Activated CD4-positive, alpha-beta T cell treated with anti-CD3 and anti-CD28 coated beads, Interleukin-2, Interleukin-6, amounts not matched to agents 100 ng/mL and 50 ng/mL, durations not matched to agents 16 hours and 8 hours (primary cell): ENCODE results near the gene KCNK5.

ENCODE experiments used
- DNase-seq: peaks from one replicate; pipeline ENCODE4 v3.0.0-alpha.2; 2020

The KCNK5 gene, protein sequence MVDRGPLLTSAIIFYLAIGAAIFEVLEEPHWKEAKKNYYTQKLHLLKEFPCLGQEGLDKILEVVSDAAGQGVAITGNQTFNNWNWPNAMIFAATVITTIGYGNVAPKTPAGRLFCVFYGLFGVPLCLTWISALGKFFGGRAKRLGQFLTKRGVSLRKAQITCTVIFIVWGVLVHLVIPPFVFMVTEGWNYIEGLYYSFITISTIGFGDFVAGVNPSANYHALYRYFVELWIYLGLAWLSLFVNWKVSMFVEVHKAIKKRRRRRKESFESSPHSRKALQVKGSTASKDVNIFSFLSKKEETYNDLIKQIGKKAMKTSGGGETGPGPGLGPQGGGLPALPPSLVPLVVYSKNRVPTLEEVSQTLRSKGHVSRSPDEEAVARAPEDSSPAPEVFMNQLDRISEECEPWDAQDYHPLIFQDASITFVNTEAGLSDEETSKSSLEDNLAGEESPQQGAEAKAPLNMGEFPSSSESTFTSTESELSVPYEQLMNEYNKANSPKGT

DNA sequence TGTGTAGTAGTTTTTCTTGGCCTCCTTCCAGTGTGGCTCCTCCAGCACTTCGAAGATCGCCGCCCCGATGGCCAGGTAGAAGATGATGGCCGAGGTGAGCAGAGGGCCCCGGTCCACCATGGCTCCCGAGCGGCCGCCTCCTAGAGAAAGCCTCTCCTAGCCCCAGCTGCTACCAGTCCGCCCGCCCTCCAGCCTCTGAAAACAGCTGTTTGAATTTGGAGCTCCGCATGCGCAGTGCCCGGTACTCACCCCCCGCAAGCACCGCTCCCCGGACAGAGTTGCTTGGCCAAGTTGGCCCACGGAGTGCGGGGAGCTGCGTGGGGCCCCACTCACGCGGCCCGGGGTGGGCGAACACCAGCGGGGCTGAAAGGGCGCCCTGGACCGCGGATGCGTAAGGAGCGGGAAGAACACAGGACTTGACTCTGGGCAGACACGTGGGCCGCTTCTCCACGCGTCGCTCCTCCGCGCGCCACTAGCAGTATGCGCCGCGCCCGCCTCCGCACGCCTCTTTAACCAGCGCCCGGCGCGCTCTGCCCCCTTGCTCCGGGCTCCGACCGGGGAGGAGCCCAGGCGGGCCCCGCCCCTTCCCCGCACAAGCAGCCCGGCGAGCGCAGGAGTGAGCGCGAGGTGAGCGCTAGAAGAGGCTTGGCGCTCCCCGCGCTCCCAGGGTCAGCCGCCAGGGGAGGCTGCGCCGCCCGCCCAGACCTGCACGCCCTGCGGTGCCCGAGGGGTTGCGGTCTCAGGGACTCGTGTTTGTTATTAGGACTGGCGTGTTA is at the start of gene KCNK5:
TSS of gene KCNK5 (minus strand) at position 484 of the 776 bp plus-strand sequence. CDS start at position 120, 364 bp downstream.
- peak; percentile 93 for DNase-seq

DNA sequence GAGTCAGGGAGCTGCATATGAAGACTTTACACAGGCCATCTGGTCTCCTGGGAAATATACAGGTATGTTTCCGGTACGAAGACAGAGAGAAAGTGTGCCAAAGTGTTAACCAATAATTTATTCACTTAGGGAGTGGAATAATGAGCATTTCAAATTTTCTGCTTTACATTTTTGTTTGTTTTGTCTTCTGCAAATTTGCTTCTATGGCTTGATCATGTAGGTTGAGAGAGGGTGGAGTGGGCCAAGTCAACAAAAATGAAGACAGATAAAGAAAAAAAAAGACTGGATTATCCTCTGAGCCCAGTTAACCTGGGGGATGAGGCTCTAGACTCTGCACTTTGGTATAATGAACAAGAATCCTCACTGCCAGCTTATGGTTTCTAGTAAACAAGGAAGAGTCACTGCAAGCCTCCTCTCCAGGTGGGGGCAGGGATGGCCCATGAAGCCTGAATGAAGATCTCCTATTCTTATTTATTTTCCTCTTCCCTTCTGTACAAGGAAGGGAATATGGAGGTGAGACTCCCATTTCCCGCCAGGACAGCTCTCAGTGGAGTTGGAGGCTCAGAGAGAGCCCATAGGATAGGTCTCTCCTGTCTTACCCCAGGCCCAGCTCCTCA is 47.2 kb upstream of the KCNK5 start:
- DNase-seq, result no peak

DNA sequence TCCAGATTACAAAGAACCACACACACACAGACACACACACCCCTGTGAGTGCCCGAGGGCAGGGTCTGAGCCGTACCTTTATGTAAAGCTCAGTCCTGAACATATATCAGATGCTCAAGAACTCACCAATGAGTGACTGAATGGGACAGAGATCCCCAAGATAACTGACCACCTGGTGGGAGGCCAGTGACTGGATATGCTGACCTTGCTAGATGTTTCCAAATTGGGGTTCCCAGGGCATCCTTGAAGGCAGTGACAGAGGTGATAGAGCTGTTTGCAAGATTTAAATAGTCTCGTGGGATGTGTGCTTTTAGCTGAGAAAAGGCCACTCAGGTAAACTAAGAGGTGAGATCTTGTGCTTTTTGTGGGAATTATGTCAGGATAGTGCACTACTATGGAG is 45.6 kb upstream of the KCNK5 start:
- no peak for DNase-seq

DNA sequence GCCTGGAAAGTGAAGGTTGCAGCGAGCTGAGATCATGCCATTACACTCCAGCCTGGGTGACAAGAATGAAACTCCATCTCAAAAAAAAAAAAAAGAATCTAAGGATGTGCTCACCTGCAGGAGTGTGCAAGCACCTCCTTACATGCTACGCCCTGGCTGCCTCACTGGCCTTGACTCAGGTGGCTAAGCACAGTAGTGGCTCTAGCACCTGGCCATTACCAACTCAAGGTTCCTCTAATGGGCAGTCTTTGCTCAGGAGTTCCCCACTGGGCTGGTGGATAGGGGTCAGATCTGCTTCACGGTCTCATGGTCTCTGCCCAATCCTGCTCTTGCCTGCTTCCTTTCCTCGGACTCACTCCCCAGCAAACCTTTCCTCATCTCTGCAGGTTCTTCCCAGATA is 45.2 kb upstream of the KCNK5 start:
- no peak for DNase-seq

DNA sequence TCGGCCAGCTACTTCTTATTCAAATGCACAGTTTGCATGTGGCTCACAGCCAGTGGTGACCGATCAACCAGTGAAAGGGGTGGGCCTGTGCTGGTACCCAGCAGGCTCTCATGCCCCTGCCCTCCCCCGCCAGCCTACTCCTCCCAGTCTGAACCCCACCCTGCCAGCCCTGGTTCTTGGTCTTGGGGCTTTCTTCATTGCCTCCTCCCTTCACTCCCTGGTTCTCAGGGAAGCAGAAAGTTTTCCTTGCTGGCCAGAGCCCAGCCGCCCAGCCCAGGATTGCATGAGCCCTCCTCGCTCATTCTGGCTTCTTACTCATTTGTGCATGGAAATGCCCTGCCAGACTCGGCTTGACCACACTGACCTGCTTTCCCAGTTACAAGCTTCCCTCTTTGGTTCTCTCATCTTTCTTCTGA is 44.1 kb upstream of the KCNK5 start:
- no peak for DNase-seq

DNA sequence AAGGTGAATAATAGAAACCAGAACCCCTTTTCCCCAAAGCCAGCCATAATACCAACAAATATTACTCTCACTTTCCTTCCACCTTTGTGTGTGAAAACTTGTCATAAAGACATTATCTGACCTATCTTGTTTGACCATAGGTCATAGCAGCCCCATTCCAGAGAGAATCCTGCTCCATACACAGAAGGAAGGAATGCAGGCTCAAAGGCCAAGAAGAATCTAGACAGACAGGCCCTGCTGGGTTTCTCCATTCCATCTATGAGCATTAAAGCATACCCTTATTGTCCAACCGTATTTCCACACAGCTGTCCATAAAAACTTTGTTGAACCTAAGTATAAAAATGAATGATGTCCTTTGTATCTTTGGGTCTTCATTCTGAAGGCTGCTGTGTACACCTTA is 40.7 kb upstream of the KCNK5 start:
- DNase-seq, result no peak

DNA sequence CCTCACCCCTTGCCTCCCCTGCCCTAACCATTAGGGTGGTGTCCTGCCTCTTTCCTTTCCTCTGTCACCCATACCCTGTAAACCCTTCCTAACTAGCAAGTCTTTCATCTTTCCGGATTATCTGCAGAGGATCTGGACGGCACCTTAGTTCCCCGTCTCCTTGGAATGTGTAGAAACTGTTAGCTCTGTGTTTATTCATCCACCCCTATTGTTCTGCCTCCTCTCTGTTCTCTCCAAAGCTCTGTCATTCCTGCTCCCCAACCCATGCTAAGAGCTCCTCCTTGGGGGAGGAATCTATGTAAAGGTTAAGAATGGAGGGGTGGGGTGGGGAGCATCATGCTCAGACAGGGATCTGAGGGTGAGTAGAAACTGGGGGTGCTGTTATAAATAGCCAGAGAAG is 39.4 kb upstream of the KCNK5 start:
- DNase-seq, result no peak

DNA sequence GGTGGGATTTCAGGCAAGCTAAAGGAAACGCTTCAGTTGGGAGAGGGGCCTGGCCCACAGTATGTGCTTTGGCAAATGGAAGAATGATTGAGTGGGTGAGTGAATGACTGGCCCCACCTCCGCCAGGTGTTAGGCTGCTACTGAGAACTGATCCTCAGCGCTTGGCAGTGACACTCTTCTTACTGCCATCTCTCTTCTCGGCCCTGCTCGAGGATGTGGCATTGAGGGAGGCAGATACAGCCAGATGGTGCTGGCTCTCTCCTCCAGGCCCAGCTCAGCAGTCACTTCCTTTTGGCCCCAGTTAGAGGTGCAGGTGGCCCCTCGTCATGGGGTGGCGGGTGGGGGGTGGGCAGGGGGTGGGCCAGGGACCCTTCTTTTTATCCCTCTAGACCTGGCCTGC is 38.9 kb upstream of the KCNK5 start:
- DNase-seq, result no peak

DNA sequence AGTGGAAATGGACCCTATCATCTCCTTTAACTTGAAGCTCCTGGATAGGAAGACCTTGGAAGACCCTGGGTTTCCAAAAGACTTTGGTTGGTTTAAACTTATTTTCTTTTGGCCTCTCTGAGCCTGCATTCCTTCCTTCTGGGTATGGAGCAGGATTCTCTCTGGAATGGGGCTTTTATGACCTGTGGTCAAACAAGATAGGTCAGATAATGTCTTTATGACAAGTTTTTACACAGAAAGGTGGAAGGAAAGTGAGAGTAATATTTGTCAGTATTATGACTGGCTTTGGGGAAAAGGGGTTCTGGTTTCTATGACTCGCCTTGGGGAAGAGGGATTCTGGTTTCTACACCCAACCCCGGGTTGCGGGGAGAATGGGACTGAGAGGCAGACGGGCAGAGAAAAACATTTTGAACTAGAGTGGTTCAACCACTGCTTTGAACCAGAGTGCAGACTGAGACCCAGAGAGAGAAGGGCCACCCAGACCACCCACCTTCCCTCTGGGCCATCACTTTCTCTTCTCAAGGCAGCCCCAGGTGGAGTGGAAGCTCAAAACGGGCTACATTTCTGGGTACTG is 37.6 kb upstream of the KCNK5 start:
- DNase-seq, result no peak

DNA sequence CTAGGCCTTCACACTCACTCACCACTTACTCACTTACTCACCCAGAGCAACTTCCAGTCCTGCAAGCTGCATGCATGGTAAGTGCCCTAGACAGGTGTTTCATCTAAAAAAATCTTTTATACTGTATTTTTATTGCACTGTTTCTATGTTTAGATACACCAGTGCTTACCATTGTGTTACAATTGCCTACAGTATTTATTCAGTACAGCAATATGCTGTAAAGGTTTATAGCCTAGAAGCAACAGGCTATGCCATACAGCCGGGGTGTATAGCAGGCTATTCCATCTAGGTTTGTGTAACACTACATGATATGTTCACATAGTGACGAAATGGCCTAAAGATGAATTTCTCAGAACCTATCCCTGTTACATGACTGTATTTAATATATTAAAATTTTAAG is 37.1 kb upstream of the KCNK5 start:
- no peak for DNase-seq

DNA sequence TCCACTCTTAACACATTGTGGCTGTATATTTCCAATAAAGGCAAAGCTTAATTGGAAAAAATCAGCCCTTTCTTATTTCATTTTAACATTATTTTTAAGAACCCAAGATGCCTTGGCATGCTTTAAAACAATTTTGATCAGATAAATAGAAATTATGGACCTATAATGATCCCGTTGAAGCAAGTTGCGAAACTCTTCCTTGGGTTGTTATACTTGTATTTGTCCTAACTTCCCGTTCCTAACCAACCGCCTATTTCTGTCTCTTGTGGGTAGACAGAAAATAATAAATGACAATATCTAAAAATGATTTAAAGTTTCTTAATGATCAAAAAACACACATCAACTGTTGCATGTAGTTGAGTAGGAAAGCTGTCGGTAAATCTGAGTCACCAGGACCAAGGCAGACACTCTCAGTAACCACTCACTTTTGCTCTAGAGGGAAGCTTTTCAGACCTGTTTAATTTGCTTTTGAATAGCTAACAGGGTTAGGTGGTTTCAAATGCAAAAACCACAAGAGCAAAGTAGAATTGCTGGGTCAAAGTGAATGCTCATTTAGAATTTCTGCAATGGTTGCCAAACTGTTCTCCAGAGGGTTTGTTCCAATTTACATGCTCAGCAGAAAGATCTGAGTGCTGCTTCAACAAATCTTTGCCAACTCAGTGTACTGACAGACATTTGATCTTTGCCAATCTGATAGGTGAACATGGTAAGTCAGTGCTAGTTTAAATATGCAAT is 34.2 kb upstream of the KCNK5 start:
- DNase-seq, result peak; percentile 41

DNA sequence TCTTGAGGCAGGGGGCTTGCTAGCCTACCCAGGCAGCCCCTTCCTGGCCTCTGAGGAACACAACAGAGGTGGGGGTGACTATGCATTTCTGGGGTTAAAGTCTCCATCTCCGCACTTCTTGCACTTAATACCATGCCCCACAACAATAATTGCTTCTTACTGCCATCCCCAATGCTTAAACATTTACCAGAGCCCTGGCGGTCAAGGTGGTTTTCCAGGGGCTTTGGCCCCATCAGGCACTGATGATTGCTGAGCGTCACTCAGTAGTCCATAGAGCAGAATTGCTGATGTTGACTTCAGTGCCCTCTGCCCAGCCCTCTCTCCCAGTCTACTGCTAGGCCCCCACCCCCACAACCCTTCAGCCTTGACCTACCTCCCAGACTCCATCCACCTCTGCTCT is 32.5 kb upstream of the KCNK5 start:
- no peak for DNase-seq

DNA sequence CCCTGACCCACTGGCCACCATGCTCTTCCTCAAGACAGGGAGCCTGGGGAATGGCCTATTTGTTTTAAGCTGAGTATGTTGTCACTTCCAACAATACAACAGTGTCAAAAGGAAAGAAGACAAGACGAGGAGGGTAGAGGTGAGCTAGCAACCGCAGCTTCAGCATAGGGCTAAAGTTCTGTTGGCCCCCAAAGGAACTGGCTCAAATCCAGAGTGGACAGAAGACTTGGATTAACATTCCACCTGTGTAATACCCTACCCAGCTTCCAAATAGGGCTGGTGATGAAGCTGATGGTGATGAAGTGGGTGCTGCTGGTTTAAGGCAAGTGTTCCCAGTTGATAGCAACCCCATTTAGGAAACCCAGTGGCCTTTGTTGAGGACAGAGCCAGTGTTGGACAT is 31.7 kb upstream of the KCNK5 start:
- no peak for DNase-seq

DNA sequence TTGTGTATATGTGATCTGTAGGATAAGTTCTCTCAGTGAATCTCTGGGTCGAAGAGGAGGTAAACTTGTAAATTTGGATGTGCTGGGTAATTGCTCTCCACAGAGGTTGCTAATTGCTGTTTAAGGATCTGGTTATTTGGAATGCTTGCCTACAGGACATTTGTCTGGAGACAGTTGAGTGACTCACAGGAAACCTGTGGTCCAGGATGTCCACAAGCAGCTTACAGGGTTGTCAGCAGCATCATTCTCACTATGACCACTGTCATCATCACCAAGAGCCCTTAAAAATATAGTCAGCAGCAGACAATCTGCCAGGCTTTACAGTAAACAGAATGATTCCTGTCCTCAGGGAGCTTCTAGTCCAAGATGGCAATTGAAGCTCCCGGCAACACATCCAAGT is 31.2 kb upstream of the KCNK5 start:
- no peak for DNase-seq

DNA sequence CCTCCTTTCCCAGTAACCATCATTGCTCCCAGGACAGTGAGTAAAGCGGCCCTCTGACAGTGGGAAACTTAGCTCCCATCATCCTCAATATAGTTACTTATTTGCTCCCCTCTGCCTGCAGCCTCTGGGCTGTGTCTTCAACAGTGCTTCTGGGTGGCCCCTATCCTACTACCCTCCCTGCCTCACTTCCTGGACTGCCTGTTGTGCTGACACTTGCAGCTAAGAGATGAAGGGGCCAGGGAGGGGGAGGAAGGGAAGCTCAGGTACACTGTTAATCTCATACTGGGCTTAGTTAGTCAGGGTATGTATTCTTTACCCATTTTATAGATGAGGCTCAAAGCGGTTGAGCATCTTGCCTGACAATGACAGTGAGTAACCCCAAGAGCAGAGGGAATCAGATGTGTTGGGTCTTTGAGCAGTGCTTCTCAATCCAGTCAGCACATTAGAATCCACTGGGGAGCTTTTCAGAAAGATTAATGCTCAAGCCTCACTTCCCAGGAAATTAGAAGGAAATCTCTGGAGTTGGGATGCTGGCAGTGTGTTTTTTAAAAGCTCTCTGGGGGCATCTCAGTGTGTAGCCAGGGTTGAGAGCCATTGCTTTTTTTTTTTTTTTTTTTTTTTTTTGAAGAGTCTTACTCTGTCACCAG is 27.1 kb upstream of the KCNK5 start:
- no peak for DNase-seq

DNA sequence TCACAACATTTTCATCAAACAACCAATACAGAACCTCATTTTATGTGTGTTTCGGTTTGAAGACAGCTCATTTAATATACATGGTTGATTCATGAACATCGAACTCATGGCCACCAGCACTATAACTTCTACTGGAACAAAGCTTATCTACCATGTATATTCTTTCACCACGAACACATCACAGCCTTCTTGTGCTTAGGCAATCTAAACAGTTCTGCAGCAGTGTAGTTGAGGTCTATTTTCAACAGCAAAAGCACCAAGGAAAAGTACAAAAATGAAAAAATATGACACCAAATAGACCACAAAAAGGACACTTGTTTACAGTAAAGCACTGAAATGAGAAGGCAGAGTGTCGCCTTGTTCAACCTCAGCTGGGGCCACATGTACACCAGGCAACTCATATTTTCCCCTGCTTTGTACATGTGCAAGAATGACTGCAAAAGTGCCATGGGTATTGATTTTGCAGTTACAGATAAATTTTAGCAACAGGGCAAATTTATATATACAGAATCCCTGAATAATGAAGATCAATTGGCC is 25.8 kb upstream of the KCNK5 start:
- DNase-seq, result peak; percentile 13

DNA sequence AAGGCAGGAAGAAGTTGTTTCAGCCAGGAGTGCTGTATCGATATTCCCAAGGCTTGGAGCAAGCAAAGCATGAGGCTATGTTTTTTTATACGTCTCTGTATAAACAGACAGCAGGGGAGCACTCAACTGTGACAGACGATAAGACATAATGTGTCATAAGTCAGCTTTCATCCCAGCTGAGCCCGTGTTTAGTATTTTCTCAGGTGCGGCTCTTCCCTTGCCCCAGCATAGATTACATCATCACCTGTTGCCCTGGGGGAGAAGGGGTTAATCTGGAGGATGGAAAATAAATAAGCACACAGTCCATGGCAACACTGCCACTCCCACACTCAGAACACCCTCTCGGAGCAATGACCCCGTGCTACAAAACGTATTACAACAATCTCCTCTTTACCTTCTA is 22.1 kb upstream of the KCNK5 start:
- no peak for DNase-seq

DNA sequence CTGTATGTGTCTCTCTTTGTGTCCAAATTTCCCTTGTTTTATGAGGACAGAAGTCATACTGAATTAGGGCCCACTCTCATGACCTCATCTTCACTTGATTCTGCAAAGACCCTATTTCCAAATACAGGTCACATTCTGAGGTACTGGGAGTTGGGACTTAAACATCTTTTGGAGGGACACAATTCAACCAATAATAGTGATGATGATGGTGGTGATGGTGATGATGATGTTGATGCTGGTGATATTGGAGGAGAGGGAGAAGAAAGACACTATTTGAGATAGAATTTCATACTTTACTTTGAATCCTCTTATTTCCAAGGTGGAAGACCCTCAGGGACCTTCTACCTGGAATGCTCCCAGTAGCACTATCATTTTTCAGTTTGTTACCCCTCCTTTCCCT is 21.2 kb upstream of the KCNK5 start:
- DNase-seq, result no peak

DNA sequence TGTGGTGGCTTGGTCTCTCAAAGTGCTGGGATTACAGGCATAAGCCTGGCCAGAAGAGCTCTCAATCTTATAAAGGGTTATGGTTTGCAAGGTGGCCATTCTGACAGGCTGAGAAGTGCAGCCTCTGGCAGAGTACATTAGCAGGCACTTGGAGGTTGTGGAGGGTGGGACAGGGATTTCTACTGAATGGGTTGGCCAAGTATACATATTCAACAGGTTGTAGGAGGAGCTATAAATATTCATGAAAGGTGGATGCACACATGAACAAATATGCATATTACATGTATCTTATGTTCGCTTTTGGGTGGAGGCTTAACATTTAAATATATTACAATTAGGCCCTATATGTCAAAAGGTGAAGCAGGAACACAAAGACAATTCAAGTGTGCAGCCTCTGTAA is 20.0 kb upstream of the KCNK5 start:
- DNase-seq, result no peak

DNA sequence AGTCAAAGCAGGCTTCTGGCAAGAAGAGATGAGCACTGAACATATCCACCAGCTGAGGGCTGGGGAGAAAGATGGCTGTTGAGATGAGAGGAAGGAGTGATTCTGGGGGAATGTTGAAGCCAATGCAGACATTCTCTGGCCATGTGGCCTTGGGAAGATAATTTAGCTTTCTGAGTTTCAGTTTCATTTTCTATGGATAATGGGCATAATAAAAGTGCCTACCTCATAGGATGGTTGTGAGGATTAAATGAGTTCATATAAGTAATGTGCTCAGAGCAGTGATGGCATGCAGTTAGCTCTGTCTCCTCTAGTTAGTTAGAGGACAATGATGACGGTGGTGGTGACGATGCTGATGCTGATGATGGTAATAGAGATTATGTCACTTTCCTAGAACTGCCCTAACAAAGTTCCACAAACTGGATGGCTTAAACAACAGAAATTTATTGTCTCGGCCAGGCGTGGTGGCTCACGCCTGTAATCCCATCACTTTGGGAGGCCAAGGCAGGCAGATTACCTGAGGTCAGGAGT is 18.5 kb upstream of the KCNK5 start:
- DNase-seq, result no peak

DNA sequence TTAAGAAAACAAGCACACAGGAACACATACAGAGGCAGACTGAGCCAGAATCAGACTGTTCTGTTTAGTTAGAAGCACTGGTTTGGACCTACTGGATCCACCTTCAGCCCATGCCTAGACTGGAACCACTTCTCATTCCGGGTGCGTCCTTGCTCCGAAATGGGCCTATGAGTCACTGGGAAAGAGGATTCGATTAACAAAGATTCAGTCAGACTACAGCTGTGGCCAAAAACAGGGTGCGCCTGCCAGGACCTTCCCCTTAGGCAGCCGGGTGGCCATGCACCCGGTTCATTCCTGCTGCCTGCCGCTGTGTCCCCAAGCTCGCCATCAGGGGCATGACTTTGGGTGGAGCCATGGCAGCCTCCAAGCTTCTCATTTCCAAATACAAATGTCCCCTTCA is 14.5 kb upstream of the KCNK5 start:
- DNase-seq, result no peak
